ENCODE measurements around the gene DAPL1.
"Not testable (repeated sequence)": the region's sequence is repeated elsewhere in the genome, so short reads cannot be mapped to it uniquely, and the experiment has no call there.

The DAPL1 gene

DNA sequence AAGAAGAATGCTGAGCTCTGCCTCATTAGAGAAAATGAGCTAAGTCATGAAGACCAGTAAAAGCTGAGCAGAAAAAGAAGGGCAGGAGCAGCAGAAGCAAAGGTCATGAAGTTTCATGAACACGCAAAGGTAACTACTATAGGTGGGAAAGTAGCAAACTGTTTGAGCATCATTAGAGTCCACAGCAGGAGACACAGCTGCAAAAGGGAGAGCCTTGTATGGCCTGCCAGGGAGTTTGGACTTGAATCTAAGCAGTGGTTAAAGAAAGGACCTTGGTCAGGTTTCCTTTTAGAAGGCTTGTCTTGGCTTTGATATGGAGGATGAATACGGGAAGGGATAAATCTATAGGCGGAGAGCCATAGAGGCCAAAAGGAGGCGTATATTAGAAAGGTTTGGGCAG, 34.0 kb downstream of the DAPL1 start:
- TF ChIP-seq, protein P1, sequence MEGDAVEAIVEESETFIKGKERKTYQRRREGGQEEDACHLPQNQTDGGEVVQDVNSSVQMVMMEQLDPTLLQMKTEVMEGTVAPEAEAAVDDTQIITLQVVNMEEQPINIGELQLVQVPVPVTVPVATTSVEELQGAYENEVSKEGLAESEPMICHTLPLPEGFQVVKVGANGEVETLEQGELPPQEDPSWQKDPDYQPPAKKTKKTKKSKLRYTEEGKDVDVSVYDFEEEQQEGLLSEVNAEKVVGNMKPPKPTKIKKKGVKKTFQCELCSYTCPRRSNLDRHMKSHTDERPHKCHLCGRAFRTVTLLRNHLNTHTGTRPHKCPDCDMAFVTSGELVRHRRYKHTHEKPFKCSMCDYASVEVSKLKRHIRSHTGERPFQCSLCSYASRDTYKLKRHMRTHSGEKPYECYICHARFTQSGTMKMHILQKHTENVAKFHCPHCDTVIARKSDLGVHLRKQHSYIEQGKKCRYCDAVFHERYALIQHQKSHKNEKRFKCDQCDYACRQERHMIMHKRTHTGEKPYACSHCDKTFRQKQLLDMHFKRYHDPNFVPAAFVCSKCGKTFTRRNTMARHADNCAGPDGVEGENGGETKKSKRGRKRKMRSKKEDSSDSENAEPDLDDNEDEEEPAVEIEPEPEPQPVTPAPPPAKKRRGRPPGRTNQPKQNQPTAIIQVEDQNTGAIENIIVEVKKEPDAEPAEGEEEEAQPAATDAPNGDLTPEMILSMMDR (conservative IDR thresholded peaks at IDR 0.05; ENCODE audit: low read length), result no peak
- no peak overlapping the region for H3K4me3 ChIP-seq (ENCODE audit: low read length)
- DNase-seq (ENCODE audit: low read depth), result no peak

DNA sequence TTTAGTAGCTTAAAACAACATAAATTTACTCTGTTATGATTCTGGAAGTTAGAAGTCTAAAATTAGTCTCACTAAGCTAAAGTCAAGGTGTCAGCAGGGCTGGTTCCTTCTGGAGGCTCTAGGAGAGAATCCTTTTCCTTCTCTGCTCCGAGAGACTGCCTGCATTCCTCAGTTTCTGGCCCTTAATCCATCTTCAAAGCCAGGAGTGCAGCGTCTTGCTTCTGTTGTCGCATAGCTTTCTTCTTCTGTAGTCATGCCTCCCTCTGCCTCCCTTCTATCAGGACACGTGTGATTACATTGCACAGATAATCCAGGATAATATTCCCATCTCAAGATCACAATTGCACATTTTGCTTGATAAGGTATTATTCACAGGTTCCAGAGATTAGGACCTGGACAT, 35.1 kb downstream of the DAPL1 start:
- no peak for DNase-seq (ENCODE audit: low read depth)
- TF ChIP-seq, protein P1 (conservative IDR thresholded peaks at IDR 0.05; ENCODE audit: low read length), result no peak
- no peak overlapping the region for H3K4me3 ChIP-seq (ENCODE audit: low read length)

DNA sequence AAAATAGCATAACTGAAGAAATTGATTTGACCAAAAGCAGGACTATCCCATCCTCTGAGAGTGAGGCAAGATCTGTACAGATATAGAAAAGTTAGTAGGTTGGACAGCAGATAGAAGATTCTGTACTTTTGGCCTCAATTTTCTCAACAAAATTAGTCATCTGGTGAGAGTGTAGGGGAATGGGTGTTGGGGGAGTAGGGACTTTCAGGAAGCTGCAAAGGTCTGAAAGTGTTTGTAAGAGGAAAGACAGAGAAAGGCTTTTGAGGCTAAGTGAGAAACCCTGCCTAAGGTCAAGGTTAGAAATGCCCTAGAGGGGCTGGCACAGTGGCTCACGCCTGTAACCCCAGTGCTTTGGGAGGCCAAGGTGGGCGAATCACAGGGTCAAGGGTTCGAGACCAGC, 40.3 kb downstream of the DAPL1 start:
- no peak overlapping the region for H3K4me3 ChIP-seq (ENCODE audit: low read length)
- no peak for DNase-seq (ENCODE audit: low read depth)
- TF ChIP-seq, protein P1 (conservative IDR thresholded peaks at IDR 0.05; ENCODE audit: low read length), result no peak

DNA sequence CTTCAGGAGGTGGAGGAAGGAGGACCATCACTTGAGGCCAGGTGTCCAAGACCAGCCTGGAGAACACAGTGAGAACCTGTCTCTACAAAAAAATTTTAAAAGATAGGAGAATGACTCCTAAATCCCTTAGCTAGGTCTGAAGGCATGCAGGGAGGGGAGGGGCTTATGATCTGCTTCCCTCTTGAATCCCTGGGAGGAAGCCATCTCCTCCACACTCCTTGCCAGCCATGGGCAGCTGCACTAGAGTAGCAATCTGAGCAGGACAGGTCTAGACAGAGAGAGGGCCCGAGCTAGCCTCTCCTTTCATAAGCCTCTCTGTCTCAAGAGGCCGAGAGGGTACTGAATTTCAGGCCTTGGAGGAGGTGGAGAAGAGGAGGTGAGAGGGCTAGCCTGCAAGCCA, 42.5 kb downstream of the DAPL1 start:
- TF ChIP-seq, protein P1 (conservative IDR thresholded peaks at IDR 0.05; ENCODE audit: low read length), result no peak
- H3K4me3 ChIP-seq (ENCODE audit: low read length), result no peak overlapping the region
- DNase-seq (ENCODE audit: low read depth), result no peak

DNA sequence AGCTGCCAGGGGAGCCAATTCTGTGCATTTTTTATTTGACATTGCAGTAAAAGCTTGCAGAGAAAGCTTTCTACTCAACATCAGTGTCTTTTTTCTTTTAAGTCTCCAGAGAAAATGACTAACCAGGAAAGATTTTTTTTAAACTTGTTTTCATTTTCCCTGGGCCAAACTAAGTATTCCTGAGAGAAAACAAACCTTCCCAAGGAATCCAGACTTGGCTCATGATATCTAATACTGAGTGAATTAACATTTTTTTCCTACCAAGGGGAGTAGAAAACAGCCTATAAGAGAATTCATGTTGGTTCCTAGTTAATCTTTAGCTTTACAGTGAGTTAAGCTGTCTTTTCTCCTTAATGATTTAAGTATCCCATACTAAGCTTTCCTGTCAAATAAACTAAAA, 46.7 kb downstream of the DAPL1 start:
- no peak overlapping the region for H3K4me3 ChIP-seq (ENCODE audit: low read length)
- DNase-seq (ENCODE audit: low read depth), result peak; percentile 88
- TF ChIP-seq, protein P1 (conservative IDR thresholded peaks at IDR 0.05; ENCODE audit: low read length), result no peak

DNA sequence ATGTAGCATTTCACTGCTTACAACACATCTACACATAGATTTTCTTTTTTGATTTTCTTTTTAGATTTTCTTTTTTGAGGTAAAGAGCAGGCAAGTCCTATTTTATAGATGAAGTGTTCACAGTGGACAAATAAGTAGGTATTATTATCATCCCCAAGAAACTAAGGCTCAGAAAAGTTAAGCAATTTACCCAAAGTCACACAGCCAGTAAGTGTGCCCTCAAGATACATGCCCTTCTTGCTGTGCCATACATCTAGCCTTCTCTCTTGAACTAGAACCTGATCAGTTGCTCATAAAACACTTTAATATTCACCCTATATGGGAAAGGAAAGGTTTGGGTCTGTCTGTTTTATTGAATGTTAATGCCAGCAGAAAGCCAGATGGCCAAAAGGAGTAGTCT, 50.3 kb downstream of the DAPL1 start:
- TF ChIP-seq, protein P1 (conservative IDR thresholded peaks at IDR 0.05; ENCODE audit: low read length), result no peak
- DNase-seq (ENCODE audit: low read depth), result no peak
- H3K4me3 ChIP-seq (ENCODE audit: low read length), result no peak overlapping the region

DNA sequence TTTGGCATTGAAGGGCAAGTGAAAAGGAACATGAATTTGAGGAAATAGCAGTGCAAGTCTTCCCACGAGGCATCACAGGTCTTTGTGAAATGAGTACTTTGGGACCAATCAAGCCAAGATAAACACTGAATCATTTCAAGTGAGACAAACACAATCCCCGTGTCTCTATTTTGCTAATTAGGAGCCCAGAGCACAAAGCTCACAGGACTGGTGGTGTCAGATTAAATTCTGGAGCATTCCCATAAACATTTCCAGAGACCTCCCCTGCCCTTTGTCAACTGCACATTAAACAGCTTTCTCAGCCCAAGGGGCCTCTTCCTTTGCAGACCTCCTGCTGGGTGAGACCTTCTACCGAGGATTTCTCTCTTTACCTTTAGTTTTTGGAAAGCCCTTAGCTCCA, 50.7 kb downstream of the DAPL1 start:
- H3K4me3 ChIP-seq (ENCODE audit: low read length), result no peak overlapping the region
- peak; percentile 38 for DNase-seq (ENCODE audit: low read depth)
- TF ChIP-seq, protein P1 (conservative IDR thresholded peaks at IDR 0.05; ENCODE audit: low read length), result no peak

DNA sequence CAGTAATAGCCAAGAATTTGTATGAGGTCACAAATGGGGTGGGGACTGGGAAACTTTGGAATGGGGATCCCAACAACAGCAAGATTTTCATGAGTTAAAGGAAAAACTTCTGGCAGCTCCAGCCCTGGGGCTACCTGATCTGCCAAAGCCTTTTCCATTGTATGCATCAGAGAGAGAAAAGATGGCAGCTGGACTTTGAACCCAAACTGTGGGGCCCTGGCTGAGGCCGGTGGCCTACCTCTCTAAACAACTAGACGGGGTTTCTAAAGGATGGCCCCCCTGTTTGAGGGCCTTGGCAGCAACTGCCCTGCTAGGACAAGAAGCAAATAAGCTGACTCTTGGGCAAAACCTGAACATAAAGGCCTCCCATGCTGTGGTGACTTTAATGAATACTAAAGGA, 52.4 kb downstream of the DAPL1 start:
- DNase-seq (ENCODE audit: low read depth); H3K4me3 ChIP-seq (ENCODE audit: low read length): not testable (repeated sequence)

DNA sequence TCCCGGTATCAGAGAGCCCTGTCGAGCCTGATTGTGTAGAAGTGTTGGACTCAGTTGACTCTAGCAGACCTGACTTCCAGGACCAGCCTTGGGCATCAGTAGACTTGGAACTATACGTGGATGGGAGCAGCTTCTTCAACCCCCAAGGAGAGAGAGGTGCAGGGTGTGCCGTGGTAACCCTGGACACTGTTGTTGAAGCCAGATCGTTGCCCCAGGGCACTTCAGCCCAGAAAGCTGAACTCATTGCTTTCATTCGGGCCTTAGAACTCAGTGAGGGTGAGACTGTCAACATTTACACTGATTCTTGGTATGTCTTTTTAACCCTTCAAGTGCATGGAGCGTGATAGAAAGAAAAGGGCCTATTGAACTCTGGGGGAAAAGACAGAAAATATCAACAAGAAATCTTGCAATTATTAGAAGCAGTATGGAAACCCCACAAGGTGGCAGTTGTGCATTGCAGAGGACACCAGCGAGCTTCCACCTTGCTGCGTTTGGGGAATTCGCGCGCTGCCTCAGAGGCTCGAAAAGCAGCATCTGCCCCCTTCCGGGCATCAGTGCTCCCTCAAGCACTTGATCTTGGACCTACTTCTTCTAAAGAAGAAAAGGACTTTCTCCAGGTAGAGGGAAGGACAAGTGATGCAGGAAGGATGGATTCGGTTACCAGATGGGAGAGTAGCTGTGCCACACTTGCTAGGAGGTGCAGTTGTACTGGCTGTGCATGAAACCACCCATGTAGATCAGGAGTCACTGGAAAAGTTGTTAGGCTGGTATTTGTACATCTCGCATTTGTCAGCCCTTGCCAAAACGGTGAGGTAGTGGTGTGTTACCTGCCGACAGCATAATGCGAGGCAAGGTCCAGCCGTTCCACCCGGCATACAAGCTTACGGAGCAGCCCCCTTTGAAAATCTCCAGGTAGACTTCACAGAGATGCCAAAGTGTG, 53.2 kb downstream of the DAPL1 start:
- H3K4me3 ChIP-seq (ENCODE audit: low read length); DNase-seq (ENCODE audit: low read depth): not testable (repeated sequence)

DNA sequence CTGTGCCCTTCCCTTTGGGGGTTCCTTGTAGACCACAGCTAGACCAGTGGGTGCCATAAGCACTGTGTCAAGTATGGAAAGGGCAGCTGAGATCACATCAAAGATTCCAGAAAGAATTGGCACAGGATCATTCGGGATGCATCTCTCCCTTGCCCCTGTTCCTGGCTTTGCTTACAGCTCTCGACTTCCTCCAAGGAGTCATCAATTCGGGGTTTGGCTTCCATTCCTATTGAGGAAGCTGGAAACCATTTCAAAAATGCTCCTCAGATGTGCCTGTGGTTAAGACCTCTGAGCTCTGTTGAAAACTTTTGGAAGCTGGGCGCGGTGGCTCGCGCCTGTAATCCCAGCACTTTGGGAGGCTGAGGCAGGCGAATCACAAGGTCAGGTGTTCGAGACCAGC, 65.1 kb downstream of the DAPL1 start:
- DNase-seq (ENCODE audit: low read depth), result peak; percentile 82
- H3K4me3 ChIP-seq (ENCODE audit: low read length), result not testable (repeated sequence)

DNA sequence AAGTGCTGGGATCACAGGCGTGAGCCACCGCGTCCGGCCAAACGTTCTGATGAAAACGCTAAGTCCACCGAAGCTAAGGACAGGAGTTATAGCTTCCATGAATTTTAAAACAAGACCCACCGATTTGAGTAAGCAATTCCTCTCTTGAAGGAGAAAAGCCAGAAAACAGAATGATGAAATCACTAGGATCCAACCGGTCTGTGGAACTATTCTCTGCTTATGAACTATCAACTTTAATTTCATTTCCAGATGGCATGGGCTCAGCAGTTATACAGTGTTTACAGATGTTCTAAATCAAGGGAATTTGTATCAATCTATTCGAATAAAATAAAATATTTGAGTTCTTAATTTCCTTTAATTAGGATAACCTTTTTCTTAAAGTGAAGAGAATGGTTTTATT, 66.5 kb downstream of the DAPL1 start:
- DNase-seq (ENCODE audit: low read depth), result peak; percentile 13
- H3K4me3 ChIP-seq (ENCODE audit: low read length), result not testable (repeated sequence)

Measured in AG10803 (cell line).